ENCODE results near the gene FABP6.

The FABP6 gene

GRCh38 chr5:160271836-160272235, 42.5 kb downstream of the FABP6 start:
- no peak for TF ChIP-seq CTCF (IDR thresholded peaks at IDR 0.05; ENCODE audit: low read depth, low read length)
- H3K4me3 ChIP-seq (ENCODE audit: low read depth, low read length): no peak overlapping the region

- H3K4me3 ChIP-seq (ENCODE audit: low read depth, low read length): no peak overlapping the region
- TF ChIP-seq CTCF (IDR thresholded peaks at IDR 0.05; ENCODE audit: low read depth, low read length): no peak
Measured at GRCh38 chr5:160272264-160272663, 43.0 kb downstream of the FABP6 start.

GRCh38 chr5:160272889-160273288, 43.6 kb downstream of the FABP6 start:
- no peak for TF ChIP-seq CTCF (IDR thresholded peaks at IDR 0.05; ENCODE audit: low read depth, low read length)
- H3K4me3 ChIP-seq (ENCODE audit: low read depth, low read length): no peak overlapping the region

GRCh38 chr5:160274483-160274931, 45.2 kb downstream of the FABP6 start:
- no peak overlapping the region for H3K4me3 ChIP-seq (ENCODE audit: low read depth, low read length)
- TF ChIP-seq CTCF (IDR thresholded peaks at IDR 0.05; ENCODE audit: low read depth, low read length): no peak

- H3K4me3 ChIP-seq (ENCODE audit: low read depth, low read length): no peak overlapping the region
- no peak for TF ChIP-seq CTCF (IDR thresholded peaks at IDR 0.05; ENCODE audit: low read depth, low read length)
Measured at GRCh38 chr5:160278343-160278742, 49.0 kb downstream of the FABP6 start.

- TF ChIP-seq CTCF (IDR thresholded peaks at IDR 0.05; ENCODE audit: low read depth, low read length): no peak
Measured at GRCh38 chr5:160280384-160281095, 51.2 kb downstream of the FABP6 start.

GRCh38 chr5:160281275-160281674, 52.0 kb downstream of the FABP6 start:
- H3K4me3 ChIP-seq (ENCODE audit: low read depth, low read length): no peak overlapping the region
- TF ChIP-seq CTCF (IDR thresholded peaks at IDR 0.05; ENCODE audit: low read depth, low read length): no peak

More at GRCh38 chr5:160280384-160281095, 51.2 kb downstream of the FABP6 start:
- no peak overlapping the region for H3K4me3 ChIP-seq (ENCODE audit: low read depth, low read length)
